GM21360 (cell line): ENCODE measurements around the gene EXOSC5.
"Not testable (repeated sequence)": the region's sequence is repeated elsewhere in the genome, so short reads cannot be mapped to it uniquely, and the experiment has no call there.

Experiments
- ATAC-seq: cut with Tn5 transposase; IDR thresholded peaks from one replicate; pipeline ENCODE4 v1.9.1; 2021; ENCODE audit warnings: mild to moderate bottlenecking, moderate library complexity; ENCODE audit not compliant: unreplicated experiment

The EXOSC5 gene

DNA sequence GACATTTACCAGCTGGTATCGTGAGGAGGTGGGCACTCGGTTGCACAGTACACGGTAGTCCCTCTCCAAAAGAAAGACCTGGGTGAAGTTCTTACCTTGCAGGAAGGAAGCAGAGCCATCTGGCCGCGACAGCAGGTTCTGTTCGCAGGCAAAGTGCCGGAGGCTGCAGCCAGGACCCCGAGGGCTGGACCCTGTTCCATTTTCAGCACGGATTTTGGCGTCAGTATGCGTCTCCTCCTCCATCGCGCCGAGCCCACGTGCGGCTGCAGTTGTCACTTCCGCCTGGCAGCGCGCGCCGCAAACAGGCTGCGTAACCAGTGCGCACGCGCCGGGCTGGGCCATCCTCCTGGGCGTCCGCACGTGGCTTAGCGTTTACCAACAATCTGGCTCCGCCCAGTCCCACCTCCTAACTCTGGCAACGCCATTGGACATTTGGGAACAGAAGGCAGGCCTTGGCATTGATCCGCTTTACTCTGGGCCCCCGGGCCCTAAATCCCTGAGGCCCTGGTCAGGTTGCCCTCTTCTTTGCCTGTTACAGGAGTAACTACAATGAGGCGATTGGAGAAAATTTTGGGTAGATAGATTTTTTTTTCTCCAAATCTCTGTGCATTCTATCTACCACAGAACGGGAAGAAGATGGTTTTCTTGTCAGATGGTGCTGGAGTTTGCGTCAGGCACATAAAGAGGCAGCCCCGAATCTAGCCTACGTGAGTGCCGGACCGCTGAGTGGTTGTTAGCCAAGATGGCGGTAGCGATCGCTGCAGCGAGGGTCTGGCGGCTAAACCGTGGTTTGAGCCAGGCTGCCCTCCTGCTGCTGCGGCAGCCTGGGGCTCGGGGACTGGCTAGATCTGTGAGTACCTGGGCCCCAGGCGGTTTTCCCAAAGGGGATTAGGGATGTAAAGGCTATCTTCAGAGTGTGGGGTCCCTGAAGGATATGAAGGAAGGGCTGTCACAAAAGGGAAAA lies at the start of gene EXOSC5, which contains the start of gene BCKDHA:
TSS of gene EXOSC5 (minus strand) at position 274 of the 964 bp plus-strand sequence. CDS start at position 243, 31 bp downstream.
TSS of gene BCKDHA (plus strand) at position 733 of the 964 bp plus-strand sequence. CDS start at position 743, 10 bp downstream.
- ATAC-seq = peak; percentile 78

DNA sequence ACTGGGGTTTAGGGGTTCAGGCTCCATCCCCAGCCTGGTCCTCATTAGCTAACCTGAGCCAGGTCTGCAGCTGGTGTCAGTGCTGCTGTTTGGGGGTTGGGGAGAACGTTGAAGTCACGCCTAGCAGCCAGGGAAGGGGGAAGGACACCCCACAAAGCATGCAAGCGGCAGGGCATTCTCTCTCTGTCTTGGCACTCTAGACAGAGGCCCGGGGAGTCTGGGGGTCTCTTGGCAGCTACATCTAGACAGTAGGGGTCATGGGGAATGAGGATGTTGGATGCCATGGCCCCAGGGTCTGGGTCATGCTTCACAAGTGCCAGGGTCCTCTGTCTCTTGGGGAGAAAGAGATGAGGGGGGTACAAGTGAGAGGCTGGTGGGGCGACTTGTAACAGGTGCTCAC lies 48.4 kb upstream of the EXOSC5 start:
- ATAC-seq = no peak

- no peak for ATAC-seq
Measured at GRCh38 chr19:41443813-41444455, 46.8 kb upstream of the EXOSC5 start.

- no peak for ATAC-seq
Measured at GRCh38 chr19:41442473-41443355, 45.6 kb upstream of the EXOSC5 start, which contains the start of gene ERICH4. Gene ERICH4 (plus strand): TSS chr19:41443156. CDS start chr19:41443170, 14 bp downstream.

GRCh38 chr19:41441321-41441945 lies 44.3 kb upstream of the EXOSC5 start:
- no peak for ATAC-seq

DNA sequence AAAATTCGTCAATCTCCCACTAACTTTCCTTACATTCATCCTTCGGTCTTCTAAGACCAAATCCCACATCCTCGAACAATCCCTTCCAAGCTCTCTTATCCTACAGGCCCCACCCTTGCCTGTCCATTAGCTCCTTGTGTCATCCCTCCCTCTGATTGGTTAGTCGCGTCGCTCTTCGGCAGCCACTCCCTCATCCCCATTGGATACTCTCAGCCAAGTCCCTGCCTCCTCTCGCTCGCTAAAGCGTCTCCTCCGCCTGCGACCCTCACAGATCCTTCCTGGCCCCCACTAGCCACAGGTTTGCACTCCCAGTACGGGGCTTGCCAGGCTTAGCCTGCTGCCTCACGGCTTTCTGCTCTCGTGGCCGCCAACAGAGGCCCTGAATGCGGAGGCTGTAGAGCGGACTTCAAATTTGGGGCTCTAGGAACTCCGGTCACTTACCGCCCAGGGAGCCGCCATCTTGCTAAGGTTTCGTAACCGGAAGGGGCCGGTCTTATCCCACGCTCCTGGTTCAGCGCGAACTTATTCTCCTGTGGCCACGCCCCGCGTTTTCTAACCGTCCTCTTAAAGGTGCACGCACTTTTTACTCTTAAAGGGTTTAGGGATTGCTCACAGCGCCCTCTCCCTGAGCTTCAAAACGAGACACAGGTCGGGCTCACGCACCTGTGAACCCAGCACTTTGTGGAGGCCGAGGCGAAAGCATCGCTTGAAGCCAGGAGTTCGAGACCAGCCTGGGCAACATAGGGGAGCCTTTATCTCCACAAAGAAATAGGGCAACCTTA lies 42.5 kb upstream of the EXOSC5 start, which contains the start of gene DMAC2:
TSS of gene DMAC2 (minus strand) at position 472 of the 782 bp plus-strand sequence. CDS start at position 459, 13 bp downstream.
- peak; percentile 82 for ATAC-seq

DNA sequence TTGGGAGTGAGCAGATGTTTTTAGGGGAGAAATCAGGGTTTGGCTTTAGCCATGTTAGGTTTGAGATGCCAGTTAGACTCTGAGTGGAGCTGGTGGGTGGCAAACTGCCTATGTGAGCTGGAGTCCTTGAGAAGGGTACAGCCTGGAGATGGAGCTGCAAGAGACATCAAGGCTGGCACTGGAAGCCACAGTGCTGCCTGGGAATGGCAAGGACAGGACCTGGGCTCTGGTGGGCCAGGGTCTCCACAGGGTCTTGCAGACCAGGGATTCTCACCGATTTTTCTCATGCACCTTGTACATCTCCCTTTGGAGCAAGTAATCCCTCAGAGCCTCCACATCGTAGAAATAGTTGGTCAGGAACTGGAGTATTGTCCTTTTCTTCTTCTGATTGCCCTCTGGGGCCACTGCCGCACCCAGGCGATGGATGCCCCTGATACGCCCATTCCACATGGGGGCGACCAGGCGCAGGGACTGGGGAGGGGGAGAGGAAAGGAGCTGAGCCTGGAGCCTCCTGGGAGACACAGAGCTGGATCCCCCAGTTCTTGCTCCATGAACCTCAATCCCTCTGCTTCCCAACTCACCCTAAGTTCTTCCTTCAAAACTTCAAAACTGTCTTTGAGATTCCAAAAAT lies 40.9 kb upstream of the EXOSC5 start:
- no peak for ATAC-seq

- no peak for ATAC-seq
Measured at GRCh38 chr19:41436674-41436951, 39.5 kb upstream of the EXOSC5 start.

DNA sequence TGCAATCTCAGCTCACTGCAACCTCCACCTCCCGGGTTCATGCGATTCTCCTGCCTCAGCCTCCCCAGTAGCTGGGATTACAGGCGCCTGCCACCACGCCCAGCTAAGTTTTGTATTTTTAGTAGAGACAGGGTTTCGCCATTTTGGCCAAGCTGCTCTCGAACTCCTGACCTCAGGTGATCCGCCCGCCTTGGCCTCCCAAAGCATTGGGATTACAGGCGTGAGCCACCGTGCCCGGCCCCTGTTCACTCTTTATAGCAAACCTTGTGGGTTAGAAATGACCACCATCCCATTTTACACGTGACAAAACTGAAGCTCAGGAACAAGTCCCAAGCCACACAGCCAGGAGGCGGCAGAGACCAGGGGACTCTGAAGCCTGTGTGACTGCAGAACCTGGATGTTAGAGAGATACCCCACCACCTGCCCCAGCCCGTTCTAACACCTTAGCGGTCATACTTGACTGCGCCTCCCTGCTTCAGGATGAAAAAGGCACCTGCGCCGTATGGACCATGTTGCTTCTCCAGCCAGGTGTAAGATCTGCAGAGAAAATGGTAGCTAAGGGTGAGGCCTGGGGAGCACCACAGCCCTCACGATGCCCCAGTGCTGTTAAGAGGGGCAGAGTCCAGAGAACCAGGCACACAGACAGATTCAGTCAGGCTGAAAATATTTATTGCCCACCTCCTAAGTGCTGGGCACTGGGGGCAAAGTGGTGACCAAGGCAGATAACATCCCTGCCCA lies 38.9 kb upstream of the EXOSC5 start:
- no peak for ATAC-seq

DNA sequence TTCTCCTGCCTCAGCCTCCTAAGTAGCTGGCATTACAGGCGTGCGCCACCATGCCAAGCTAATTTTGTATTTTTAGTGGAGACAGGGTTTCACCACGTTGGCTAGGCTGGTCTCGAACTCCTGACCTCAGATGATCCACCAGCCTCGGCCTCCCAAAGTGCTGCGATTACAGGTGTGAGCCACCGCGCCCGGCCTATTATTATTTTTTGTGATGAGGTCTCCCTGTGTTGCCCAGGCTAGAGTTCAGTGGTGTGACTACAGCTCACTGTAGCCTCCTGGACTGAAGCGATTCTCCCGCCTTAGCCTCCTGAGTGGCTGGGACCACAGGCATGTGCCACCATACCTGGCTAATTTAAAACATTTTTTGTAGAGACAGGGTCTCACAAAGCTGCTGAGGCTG lies 38.2 kb upstream of the EXOSC5 start:
- ATAC-seq = not testable (repeated sequence)

DNA sequence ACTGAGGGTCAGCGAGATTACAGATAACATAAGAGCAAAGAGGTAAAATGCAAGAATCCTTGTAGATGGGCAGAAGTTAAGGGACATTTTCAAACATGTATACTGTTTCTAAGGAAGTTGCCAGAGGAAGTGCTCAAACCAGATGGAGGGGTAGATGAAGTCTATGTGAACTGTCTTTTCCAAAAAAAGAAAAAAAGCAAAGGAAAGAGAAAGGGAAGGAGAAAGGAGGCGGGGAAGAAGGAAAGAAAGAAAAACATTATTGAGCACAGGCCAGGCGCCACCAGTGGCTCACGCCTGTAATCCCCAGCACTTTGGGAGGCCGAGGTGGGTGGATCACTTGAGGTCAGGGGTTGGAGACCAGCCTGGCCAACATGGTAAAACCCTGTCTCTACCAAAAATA lies 37.3 kb upstream of the EXOSC5 start:
- ATAC-seq = no peak

GRCh38 chr19:41433171-41433570 lies 36.0 kb upstream of the EXOSC5 start:
- no peak for ATAC-seq

- ATAC-seq = no peak
Measured at GRCh38 chr19:41431426-41432386, 34.5 kb upstream of the EXOSC5 start.

DNA sequence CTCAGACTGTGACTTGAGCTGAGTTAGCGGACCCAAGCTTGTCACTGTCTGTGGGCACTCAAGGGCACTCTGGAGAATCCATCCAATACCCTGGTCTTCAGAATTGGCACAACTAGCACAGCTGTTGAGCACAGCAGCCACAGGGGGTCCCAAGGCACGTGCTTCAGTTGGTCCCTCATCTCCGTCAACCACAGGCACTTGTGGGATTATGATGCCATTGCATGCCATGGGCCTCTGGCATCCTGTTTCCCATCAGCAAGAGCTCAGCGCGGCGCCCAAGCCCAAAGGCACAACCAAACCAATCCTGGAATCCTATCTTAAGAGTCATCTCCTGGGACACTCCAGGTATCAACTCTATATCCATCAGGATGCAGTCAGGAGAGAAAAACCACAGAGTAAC lies 33.8 kb upstream of the EXOSC5 start:
- no peak for ATAC-seq

GRCh38 chr19:41428481-41428859 lies 31.3 kb upstream of the EXOSC5 start:
- ATAC-seq = no peak

- ATAC-seq = no peak
Measured at GRCh38 chr19:41427647-41428480, 30.7 kb upstream of the EXOSC5 start.
